SK-N-SH treated with all-trans-retinoic acid at 6 μM for 48 hours (cell line): ENCODE results near the gene ABCA10.

ENCODE experiments used
- BACH2 ChIP-seq: fragments of 250-450 bp; sonication (Bioruptor Pico); IDR thresholded peaks from 2 replicates; pipeline ENCODE4 v1.9.0; 2021; ENCODE audit warnings: mild to moderate bottlenecking, borderline replicate concordance
- GLIS3 ChIP-seq: fragments of 250-450 bp; sonication (Bioruptor Pico); IDR thresholded peaks from 2 replicates; pipeline ENCODE4 v1.5.0; 2020; ENCODE audit warnings: mild to moderate bottlenecking, moderate library complexity
- ISL1 ChIP-seq: fragments of 250-450 bp; sonication (Bioruptor Pico); IDR thresholded peaks from 2 replicates; pipeline ENCODE4 v2.1.2; 2022; ENCODE audit warnings: mild to moderate bottlenecking, moderate library complexity
- OSR1 ChIP-seq: fragments of 250-450 bp; sonication (Bioruptor Pico); IDR thresholded peaks from 2 replicates; pipeline ENCODE4 v1.8.0; 2022; ENCODE audit warnings: moderate library complexity, mild to moderate bottlenecking, inconsistent platforms
- PPARA ChIP-seq: fragments of 250-450 bp; sonication (Bioruptor Pico); IDR thresholded peaks from 2 replicates; pipeline ENCODE4 v1.5.0; 2020; ENCODE audit warnings: mild to moderate bottlenecking, borderline replicate concordance
- SNAI2 ChIP-seq: fragments of 250-450 bp; sonication (Bioruptor Pico); IDR thresholded peaks from 2 replicates; pipeline ENCODE4 v1.5.0; 2020; ENCODE audit warnings: mild to moderate bottlenecking, moderate library complexity
- TCF4 ChIP-seq: fragments of 250-450 bp; sonication (Bioruptor Pico); IDR thresholded peaks from 2 replicates; pipeline ENCODE4 v1.8.0; 2021; ENCODE audit warnings: mild to moderate bottlenecking, moderate library complexity, borderline replicate concordance
- ZFP3 ChIP-seq: fragments of 250-450 bp; sonication (Bioruptor Pico); IDR thresholded peaks from 2 replicates; pipeline ENCODE4 v1.5.0; 2020; ENCODE audit warnings: mild to moderate bottlenecking, moderate library complexity
- ZFP30 ChIP-seq: fragments of 450-650 bp; formaldehyde crosslinking; IDR thresholded peaks from 2 replicates; pipeline ENCODE4 v1.5.0; 2022; ENCODE audit warnings: mild to moderate bottlenecking, moderate library complexity
- ZNF70 ChIP-seq: fragments of 450-650 bp; formaldehyde crosslinking; IDR thresholded peaks from 2 replicates; pipeline ENCODE4 v1.5.0; 2020; ENCODE audit warnings: mild to moderate bottlenecking, moderate library complexity
- TF ChIP-seq, protein P1 (sequence below): fragments of 250-450 bp; sonication (Bioruptor Pico); IDR thresholded peaks from 2 replicates; pipeline ENCODE4 v1.5.1; 2020; ENCODE audit warnings: low read depth, mild to moderate bottlenecking, moderate library complexity
- TF ChIP-seq, protein P2 (sequence below): fragments of 250-450 bp; sonication (Bioruptor Pico); IDR thresholded peaks from 2 replicates; pipeline ENCODE4 v1.8.0; 2020; ENCODE audit warnings: mild to moderate bottlenecking, moderate library complexity, borderline replicate concordance
- TF ChIP-seq, protein P3 (sequence below): fragments of 250-450 bp; sonication (Bioruptor Pico); IDR thresholded peaks from 2 replicates; pipeline ENCODE4 v1.8.0; 2021; ENCODE audit warnings: low read depth, mild to moderate bottlenecking, moderate library complexity, borderline replicate concordance

DNA sequence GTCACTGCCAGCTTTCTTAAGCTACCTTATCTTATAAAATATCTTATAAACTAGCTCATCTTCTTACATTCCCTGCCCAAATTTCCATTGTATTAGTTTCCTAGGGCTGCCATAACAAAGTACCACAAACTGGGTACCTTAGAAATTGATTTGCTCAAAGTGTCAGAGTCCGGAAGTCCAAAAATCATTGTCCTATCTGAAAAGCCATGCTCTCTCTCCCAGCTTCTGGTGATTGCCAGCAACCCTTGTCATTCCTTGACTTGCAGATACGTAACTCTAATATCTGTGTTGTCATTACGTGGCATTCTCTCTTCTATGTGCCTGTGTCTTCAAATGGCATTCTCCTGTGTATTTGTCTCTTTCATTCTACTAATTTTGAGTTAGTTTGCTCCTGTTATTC, 2.3 kb upstream of the ABCA10 start:
- TF ChIP-seq ZFP3 (no peak), ZNF70 (no peak), SNAI2 (CRISPR knock-in tag) (no peak), BACH2 (no peak), PPARA (CRISPR knock-in tag) (no peak), ISL1 (CRISPR knock-in tag) (no peak), TCF4 (no peak), OSR1 (CRISPR knock-in tag) (no peak), ZFP30 (CRISPR knock-in tag) (no peak), GLIS3 (CRISPR knock-in tag) (no peak)
- TF ChIP-seq, protein P1, sequence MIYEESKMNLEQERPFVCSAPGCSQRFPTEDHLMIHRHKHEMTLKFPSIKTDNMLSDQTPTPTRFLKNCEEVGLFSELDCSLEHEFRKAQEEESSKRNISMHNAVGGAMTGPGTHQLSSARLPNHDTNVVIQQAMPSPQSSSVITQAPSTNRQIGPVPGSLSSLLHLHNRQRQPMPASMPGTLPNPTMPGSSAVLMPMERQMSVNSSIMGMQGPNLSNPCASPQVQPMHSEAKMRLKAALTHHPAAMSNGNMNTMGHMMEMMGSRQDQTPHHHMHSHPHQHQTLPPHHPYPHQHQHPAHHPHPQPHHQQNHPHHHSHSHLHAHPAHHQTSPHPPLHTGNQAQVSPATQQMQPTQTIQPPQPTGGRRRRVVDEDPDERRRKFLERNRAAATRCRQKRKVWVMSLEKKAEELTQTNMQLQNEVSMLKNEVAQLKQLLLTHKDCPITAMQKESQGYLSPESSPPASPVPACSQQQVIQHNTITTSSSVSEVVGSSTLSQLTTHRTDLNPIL (CRISPR knock-in tag): no peak
- TF ChIP-seq, protein P2, sequence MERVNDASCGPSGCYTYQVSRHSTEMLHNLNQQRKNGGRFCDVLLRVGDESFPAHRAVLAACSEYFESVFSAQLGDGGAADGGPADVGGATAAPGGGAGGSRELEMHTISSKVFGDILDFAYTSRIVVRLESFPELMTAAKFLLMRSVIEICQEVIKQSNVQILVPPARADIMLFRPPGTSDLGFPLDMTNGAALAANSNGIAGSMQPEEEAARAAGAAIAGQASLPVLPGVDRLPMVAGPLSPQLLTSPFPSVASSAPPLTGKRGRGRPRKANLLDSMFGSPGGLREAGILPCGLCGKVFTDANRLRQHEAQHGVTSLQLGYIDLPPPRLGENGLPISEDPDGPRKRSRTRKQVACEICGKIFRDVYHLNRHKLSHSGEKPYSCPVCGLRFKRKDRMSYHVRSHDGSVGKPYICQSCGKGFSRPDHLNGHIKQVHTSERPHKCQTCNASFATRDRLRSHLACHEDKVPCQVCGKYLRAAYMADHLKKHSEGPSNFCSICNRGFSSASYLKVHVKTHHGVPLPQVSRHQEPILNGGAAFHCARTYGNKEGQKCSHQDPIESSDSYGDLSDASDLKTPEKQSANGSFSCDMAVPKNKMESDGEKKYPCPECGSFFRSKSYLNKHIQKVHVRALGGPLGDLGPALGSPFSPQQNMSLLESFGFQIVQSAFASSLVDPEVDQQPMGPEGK: no peak
- TF ChIP-seq, protein P3, sequence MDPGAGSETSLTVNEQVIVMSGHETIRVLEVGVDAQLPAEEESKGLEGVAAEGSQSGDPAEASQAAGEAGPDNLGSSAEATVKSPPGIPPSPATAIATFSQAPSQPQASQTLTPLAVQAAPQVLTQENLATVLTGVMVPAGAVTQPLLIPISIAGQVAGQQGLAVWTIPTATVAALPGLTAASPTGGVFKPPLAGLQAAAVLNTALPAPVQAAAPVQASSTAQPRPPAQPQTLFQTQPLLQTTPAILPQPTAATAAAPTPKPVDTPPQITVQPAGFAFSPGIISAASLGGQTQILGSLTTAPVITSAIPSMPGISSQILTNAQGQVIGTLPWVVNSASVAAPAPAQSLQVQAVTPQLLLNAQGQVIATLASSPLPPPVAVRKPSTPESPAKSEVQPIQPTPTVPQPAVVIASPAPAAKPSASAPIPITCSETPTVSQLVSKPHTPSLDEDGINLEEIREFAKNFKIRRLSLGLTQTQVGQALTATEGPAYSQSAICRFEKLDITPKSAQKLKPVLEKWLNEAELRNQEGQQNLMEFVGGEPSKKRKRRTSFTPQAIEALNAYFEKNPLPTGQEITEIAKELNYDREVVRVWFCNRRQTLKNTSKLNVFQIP (CRISPR knock-in tag): no peak
